Uterus (tissue), 2 donors: Measurements from ENCODE around the gene KRT75.

Source experiments
- CTCF ChIP-seq, 4 experiments: fragments of 200-600 bp in 2 of 4; fragments of 450-650 bp in 2 of 4; sonication (generic) in 2 of 4; IDR thresholded peaks; one replicate each; pipeline ENCODE4 v1.5.1; 2016 to 2019; ENCODE audit warnings: antibody characterized with exemption in 4 of 4, mild to moderate bottlenecking in 2 of 4, moderate library complexity in 1 of 4
- POLR2A ChIP-seq, 2 donors: fragments of 450-650 bp; IDR thresholded peaks; one replicate each; pipeline ENCODE4 v1.6.1; 2016; ENCODE audit warnings: antibody characterized with exemption in 2 of 2, mild to moderate bottlenecking in 1 of 2, moderate library complexity in 1 of 2

GRCh38 chr12:52419656-52420055 is 14.5 kb downstream of the KRT75 start:
- TF ChIP-seq CTCF (IDR thresholded peaks at IDR 0.05), result no peak
- TF ChIP-seq POLR2A (IDR thresholded peaks at IDR 0.05), result no peak
